Posterior cingulate gyrus (tissue), 11 donors: Measurements from ENCODE around the gene PRPF31.
A peak's percentile ranks its signal among the peaks of the same experiment; 100 is the strongest.
"Not testable (repeated sequence)": the region's sequence is repeated elsewhere in the genome, so short reads cannot be mapped to it uniquely, and the experiment has no call there.

ENCODE experiments used
- DNase-seq, 10 donors: peaks; one replicate each; pipeline versions ENCODE4 v3.0.0 to v3.0.0-alpha.2; 2020 to 2021; ENCODE audit warnings: mixed read lengths in 3 of 10
- intact Hi-C: fragments of 100-400 bp; cut with DNase I; formaldehyde crosslinking; loops from one replicate; pipeline ENCODE4 v1.15.1; 2023

Gene PRPF31

GRCh38 chr19:54158812-54159351 lies 43.3 kb downstream of the PRPF31 start:
- peak in 2 of 10 donors; percentile 12 to 29 for DNase-seq

GRCh38 chr19:54159352-54160181 lies 44.0 kb downstream of the PRPF31 start, which contains the start of gene LENG1:
Gene LENG1, minus strand, starts transcription at chr19:54159721. Its CDS starts 26 bp downstream, at chr19:54159695.
- peak; percentile 99 to 100 (median 100) for DNase-seq
- intact Hi-C loops: no loop called here

More at GRCh38 chr19:54158812-54159351, 43.3 kb downstream of the PRPF31 start:
- intact Hi-C loops: no loop called here

GRCh38 chr19:54160182-54160811 lies 44.7 kb downstream of the PRPF31 start:
- DNase-seq: no peak
- intact Hi-C loops: no loop called here

- intact Hi-C loops: no loop called here
- no peak for DNase-seq
Measured at GRCh38 chr19:54160854-54161253, 45.3 kb downstream of the PRPF31 start.

- intact Hi-C loops: no loop called here
- DNase-seq: peak in 6 of 10 donors; percentile 24 to 91 (median 40)
Measured at GRCh38 chr19:54162241-54162805, 46.8 kb downstream of the PRPF31 start.

GRCh38 chr19:54162884-54163283 lies 47.3 kb downstream of the PRPF31 start:
- DNase-seq: no peak
- intact Hi-C loops: no loop called here

GRCh38 chr19:54164369-54165068 lies 49.0 kb downstream of the PRPF31 start:
- DNase-seq: no peak
- intact Hi-C loops: no loop called here

GRCh38 chr19:54165222-54165621 lies 49.7 kb downstream of the PRPF31 start:
- DNase-seq: no peak
- intact Hi-C loops: no loop called here

- intact Hi-C loops: loop anchor here (1.0 kb wide), 1 partner anchor 63 kb away; no protein-coding TSS in a partner anchor
- peak; percentile 77 to 98 (median 96) for DNase-seq
Measured at GRCh38 chr19:54168174-54168917, 52.8 kb downstream of the PRPF31 start.

GRCh38 chr19:54169149-54169740 lies 53.7 kb downstream of the PRPF31 start:
- DNase-seq: peak in 1 of 10 donors; percentile 77
- intact Hi-C loops: no loop called here

- DNase-seq: peak in 2 of 10 donors; percentile 31 to 46
- intact Hi-C loops: not testable (repeated sequence)
Measured at GRCh38 chr19:54171736-54172431, 56.3 kb downstream of the PRPF31 start.

GRCh38 chr19:54172471-54173358 lies 57.2 kb downstream of the PRPF31 start, which contains the start of gene TMC4:
Gene TMC4, minus strand, starts transcription at chr19:54173160. Its CDS starts 43 bp downstream, at chr19:54173117.
- DNase-seq: peak in 2 of 10 donors; percentile 53 to 57
- intact Hi-C loops: no loop called here

- DNase-seq: peak in 1 of 10 donors; percentile 7
- intact Hi-C loops: no loop called here
Measured at GRCh38 chr19:54173359-54173699, 57.8 kb downstream of the PRPF31 start.

GRCh38 chr19:54173951-54174834 lies 58.6 kb downstream of the PRPF31 start:
- intact Hi-C loops: no loop called here
- DNase-seq: peak in 1 of 10 donors; percentile 62

GRCh38 chr19:54178581-54179261 lies 63.2 kb downstream of the PRPF31 start:
- DNase-seq: peak in 8 of 10 donors; percentile 38 to 94 (median 59)
- intact Hi-C loops: no loop called here

- intact Hi-C loops: no loop called here
Measured at GRCh38 chr19:54179262-54179852, 63.8 kb downstream of the PRPF31 start.

More at GRCh38 chr19:54179262-54179852, 63.8 kb downstream of the PRPF31 start:
- DNase-seq: no peak
